HG03469 (cell line): ENCODE measurements around the gene TM9SF2.
A peak's percentile ranks its signal among the peaks of the same experiment; 100 is the strongest.

Experiments
- ATAC-seq: cut with Tn5 transposase; IDR thresholded peaks from one replicate; pipeline ENCODE4 v1.9.1; 2021; ENCODE audit warnings: mild to moderate bottlenecking, moderate library complexity, moderate number of reproducible peaks; ENCODE audit not compliant: unreplicated experiment

TM9SF2 gene

DNA sequence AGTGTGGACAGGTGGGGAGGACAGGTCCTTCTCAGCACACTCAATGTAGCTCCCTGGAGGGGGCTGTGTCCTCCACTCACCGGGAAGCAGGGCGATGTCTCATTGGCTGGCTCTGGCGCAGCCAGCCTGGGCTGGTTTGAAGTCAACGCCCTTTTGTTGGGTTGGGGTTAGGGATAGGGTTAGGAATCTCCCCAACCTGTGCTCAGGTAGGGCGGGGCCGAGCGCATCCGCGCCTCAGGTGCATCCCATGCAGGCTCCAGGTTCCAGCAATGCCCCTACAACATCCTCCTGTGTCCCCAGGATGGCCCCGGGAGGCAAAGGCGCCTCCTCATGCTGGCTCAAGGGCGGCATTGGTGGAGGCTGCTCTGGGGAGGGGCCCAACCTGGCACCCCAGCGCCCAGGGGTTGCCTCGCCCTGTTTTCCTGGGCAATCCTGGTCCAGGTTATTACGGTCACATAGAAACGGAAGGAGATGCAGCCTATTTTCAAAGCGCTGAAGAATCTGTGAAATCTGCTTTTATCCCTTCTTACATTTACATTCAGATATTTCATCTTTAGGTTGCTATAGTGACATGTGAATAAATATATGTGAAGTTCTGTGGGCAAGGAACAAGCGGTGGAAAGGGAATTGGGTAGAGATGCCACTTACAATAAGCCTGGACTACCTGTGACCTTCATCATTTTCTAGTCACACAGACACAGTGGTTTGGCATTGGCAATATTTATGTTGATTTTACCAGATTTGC is 74.3 kb downstream of the TM9SF2 start:
- ATAC-seq, result no peak

DNA sequence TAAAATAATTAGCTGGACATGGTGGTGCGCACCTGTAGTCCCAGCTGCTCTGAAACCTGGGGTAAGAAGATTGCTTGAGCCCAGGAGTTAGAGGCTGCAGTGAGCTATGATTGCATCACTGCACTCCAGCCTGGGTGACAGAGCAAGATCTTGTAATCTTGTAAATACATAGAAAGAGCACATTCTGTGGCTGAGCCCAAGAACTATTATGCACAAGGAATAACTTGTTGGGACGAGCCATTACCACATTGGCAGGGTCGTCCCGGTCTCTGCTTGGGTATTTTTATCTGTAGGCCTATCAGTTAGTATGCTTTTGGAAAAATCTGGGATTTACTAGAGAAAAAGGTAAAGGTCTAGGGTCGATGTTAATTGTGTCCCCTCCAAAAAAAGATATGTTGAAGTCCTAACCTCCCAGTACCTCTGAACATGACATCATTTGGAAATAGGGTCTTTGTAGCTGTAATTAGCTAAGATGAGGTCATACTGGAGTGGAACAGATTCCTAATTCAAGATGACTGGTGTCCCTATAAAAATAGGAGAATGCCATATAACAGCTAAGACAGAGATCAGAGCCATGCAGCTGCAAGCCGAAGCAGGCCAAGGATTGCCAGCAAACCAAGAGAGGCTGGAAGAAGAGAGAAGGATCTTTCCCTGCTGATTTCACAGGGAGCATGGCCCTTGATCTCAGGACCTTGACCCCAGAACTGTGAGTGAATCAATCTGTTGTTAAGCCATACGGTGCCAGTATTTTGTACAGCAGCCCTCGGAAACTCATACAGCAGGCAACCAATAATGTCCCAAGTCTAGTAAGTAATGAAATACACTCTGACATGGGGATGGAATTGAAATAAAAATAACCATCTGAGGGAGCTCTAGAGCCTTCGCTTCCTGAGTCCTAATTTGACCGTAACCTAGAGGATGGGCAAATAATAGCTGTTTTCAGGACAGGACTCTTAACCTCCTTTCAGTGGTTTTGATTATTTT is 77.0 kb downstream of the TM9SF2 start:
- no peak for ATAC-seq

DNA sequence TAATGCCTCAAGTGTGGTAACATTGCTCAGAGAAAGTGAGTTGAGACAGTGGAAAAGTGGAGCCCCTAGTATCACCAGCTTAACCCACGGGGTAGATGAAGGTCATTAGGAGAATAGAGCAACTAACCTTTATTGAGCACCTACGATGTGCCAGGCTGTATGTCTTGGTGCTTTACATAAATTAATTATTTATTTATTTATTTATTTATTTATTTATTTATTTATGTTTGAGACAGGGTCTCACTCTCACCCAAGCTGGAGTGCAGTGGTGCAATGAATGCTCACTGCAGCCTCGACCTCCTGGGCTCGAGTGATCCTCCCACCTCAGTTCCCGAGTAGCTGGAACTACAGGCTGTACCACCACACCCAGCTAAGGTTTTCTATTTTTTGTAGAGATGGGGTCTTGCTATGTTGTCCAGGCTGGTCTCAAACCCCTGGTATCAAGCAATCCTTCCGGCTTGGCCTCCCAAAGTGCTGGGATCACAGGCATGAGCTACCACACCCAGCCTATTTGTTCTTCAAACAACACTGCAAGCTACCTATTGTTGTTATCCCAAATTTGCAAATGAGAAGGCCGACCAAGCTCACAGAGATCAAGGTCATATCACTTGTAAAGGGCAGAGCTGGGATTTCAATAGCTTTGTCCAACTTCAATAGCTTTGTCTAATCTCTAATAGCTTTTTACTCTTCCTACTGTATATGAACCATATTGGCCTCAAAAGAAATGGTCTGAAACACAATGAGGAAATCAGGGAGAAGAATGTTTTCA is 79.4 kb downstream of the TM9SF2 start:
- no peak for ATAC-seq

DNA sequence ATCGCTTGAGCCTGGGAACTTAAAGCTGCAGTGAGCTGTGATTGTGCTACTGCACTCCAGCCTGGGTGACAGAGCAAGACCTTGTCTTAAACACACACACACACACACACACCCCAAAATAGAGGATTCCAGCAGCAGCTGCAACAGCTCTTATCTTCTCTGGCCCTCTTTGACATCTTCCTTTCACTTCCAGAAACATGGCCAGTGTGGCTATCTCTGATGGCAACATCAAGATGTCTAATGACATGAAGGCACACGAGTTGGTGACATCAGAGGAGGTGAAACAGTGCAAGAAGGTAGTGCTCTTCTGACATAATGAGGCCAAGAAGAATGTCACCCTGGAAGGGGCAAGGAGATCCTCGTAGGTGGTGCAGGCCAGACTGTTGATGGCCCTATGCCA is 81.2 kb downstream of the TM9SF2 start:
- no peak for ATAC-seq

DNA sequence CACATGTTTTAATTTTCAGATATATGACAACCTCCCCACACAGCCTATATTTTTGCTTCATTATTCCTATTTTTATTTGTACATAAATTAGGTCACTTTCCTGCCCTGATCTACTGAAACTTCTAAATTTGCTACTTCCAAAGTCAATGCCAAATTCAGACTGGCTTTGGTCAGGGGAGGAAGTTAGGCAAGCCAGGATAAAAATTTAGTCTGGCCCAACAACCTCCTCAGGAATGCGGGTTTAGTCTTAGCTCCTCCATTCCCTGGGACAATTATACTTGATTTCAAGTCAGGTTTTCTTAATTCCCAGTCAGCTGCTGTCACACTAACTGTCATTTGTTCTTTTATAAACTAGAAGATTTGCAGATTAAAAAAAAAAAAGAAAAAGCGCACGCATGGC is 84.3 kb downstream of the TM9SF2 start:
- no peak for ATAC-seq

DNA sequence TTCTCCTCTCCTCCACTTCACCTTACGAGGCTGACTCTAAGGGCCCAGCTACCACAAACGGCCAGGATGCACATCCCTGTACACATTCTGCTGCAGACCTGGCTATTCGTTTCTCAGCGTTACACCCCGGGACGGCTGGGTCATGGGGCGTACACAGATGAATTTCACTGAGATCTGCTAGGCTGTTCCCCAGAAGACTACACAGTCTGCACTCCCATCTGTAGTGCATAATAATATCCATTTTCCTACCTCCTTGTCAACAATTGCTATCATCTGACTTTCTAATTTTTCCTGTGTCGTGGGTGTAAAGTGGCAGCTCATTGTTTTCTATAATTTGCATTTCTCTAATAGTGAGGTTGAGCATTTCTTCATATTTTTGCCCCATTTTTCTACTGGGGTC is 85.7 kb downstream of the TM9SF2 start:
- ATAC-seq, result no peak

DNA sequence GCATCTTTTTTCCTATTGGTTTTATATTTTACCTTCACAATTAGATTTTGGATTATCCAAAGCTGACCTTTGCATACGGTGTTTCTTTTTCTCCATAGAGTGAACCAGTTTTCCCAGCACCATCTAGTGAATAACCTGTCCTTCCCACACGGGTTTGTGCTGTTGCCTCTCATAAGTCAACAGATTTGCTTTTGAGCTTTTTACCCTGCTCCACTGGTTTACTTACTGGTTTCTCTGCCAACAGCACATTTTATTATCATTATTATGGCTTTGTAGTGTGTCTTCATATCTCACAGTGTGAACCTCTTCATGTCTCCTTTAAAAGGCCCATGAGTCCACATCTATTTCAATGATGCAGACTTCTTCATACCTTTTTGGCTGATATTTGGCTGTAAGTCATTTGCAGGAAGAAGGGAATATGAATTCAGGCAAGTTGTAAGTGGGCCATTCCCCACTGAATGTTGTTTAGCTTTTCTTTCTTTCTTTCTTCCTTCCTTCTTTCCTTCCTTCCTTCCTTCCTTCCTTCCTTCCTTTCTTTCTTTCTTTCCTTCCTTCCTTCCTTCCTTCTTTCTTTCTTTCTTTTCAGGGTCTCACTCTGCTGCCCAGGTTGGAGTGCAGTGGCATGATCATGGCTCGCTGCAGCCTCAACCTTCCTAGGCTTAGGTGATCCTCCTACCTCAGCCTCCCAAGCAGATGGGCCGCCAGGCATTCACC is 86.8 kb downstream of the TM9SF2 start:
- ATAC-seq, result no peak

DNA sequence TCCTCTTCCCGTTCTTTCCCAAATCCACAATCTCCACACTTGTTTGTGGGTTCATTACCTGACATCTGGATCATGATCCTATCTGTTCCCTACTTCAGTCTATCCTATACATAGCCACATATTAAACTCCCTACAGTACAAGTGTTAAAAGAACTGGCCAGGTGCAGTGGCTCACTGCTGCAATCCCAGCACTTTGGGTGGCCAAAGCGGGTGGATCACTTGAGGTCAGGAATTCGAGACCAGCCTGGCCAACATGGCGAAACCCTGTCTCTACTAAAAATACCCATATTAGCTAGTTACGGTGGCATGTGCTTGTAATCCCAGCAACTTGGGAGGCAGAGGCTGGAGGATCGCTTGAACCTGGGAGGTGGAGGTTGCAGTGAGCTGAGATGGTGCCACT is 88.3 kb downstream of the TM9SF2 start:
- ATAC-seq, result no peak

DNA sequence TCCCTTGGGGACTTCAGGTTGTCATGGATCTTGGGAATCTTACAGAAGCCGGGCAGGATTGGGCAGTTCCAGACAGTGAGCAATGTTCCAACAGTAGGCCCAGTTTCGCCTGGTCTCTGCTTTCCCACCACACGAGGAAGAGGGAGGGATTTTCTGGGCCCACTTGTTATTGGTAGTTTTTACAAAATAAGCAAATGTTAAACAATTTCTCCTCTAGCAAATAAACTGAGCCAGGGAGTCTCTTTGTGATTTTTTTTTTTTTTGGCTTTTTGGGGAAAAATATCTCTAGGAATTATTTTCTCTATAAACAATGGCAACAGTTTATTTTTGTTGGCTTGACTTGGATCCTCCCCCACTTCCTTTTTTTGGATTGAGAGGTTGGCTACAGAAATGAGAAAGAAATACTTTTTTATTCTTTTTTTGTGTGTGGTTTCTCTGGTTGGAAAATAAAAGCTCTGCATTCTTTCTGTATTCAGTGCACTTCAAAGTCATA is 89.3 kb downstream of the TM9SF2 start:
- no peak for ATAC-seq

DNA sequence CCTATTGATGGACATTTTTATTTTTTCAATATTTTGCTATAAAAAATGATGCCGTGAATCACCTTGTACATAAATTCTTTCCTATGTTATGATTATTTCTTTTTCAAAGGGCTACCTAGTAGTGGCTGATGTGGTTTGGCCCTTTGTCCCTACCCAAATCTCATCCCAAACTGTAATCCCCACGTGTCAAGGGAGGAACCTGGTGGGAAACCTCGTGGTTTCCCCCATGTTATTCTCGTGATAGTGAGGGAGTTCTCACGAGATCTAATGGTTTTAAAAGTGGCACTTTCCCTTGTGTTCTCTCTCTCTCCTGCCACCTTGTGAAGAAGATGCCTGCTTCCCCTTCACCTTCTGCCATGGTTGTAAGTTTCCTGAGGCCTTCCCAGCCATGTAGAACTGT is 94.9 kb downstream of the TM9SF2 start:
- no peak for ATAC-seq

DNA sequence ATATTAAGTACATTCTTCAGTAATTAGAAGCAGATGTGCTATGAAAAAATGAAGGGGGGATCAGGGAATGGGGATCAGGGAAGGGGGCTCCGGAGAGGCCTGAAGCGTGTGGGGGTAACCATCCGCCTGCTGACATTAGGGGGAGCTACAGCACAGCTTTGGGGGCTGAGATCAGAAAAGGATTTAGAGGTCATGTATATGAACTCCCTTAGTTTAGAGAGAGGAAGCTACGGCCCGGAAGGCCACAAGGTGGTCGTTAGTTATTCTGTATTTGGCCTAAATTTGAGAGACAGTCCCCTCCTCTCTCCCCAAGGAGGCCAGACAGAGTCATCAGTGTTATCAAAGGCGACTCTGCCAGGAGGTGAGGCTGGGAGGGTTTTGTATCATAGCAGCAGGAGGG is 99.0 kb downstream of the TM9SF2 start:
- ATAC-seq, result no peak

DNA sequence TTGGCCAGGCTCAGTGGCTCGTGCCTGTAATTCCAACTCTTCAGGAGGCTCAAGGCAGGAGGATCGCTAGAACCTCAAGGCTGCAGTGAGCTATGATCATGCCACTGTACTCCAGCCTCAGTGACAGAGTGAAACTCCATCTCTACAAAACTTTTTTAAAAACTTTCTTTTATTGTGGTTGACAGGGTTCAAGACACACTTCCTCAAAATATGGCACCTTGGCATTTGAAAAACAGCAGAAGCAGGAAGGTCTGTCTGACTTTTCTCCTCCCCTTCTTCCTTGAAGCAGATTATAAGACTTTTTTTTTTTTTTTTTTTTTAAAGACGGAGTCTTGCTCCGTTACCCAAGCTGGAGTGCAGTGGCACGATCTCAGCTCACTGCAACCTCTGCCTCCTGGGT is 100.3 kb downstream of the TM9SF2 start:
- ATAC-seq, result no peak

DNA sequence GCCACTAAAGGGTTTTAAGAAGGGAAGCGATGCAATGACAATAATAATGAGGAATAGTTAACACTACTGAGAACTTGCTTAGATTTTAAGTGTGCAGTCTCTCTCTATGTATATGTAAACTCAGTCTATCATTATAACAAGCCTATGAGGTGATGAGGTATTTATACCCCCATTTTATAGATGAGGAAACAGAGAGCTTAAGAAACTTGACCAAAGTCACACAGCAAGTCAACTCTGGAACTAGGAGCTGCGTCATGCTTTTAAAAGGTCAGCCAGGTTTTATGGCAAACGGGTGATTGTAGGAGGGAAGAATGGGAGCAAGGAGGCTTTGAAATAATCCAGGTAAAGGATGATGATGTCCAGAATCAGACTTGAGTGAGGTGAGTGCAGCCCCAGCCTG is 103.4 kb downstream of the TM9SF2 start:
- ATAC-seq, result no peak

DNA sequence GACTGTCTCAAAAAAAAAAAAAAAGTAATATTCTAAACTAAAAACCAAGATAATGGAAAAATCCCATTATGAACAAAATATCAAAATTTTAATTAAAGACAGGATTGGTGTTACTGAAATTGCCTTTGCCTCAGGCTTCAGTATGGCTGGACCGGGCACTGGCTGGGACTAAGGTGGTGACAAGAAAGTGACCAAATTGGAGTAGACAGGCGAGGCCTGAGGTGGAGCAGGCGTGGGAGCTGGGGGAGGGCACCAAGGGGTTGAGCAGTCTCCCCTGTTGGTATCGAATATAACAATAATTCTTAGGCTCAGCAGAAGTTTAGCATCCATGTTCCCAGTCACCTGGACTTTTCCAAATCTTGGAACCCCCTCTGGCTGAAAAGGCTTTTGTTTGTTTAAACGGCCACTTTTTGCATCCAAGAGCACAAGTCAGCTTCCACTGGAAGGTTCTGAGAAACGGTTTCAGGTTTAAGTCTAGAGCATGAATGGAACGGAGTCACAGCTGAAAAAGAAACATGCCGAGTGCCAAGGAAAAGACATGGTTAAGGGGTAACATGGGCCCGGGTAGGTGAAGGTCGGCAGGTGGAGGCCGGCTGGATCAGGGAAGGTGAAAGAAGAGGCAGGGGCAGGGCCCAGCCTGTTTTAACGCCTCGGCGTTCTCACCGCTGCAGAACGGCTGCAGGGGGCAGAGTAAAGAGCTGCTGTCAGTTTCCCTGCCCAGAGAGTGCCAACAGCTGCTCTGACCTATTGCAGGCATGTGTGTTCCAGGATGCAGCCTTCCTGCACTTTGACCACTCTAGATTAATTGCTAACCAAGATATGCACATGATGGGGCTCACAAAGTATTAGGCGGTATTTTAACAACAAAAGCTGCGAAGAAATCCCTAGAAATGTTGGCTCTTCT is 104.4 kb downstream of the TM9SF2 start:
- ATAC-seq, result peak; percentile 42

DNA sequence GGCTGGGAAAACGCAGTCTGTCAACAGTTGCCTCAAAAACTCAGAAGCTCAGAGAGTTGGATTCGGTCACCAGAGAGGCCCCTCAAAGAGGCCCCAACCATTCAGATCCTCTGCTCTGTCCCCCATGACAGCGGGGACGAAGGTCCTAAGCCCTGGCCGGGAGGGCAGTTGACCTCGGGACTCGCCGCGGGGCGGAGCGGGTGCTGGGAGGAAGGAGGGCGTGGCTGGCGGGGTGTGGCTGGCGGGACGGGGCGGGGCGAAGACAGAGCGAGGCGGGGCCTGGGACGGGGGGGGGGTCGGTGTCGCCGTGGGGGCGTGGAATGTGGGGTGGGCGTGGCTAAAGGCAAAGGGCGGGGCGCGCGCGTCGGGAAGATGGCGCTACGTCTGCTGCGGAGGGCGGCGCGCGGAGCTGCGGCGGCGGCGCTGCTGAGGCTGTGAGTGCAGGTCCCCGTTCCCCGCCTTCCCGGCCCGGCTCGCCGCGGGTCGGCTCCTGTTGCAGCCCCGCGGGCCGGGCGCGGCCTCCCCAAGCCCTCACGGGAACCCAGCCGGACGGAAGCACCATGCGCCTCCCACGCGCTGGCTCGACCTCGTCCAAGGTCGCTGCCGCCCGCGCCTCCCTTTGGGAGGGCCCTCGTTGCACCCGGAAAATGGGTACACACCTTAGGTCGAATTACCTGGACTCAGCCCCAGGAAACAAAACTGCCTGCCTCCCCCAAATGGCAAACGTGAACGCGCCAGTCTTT is 105.2 kb downstream of the TM9SF2 start, which contains the start of gene CLYBL:
TSS of gene CLYBL (plus strand) at position 367 of the 743 bp plus-strand sequence.
- peak; percentile 58 for ATAC-seq

DNA sequence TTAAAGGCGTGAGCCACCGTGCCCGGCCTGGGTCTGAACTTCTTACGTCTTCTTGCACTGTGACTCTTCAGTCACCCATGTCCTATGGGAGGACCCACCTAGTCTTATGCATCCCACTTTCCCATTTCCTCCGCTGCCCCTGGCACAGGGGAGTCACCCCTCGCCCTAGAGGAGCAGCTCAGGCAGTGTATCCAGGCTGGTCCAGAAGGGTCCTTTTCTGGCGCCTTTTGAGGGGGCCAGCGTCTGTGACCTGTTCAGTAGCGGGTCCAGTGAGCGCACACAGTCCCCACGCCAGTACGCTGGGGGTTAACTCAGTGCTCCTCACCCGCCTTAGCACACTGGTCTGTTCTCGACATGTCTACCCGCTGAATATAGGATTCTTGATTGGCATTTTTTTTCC is 107.1 kb downstream of the TM9SF2 start:
- ATAC-seq, result no peak

DNA sequence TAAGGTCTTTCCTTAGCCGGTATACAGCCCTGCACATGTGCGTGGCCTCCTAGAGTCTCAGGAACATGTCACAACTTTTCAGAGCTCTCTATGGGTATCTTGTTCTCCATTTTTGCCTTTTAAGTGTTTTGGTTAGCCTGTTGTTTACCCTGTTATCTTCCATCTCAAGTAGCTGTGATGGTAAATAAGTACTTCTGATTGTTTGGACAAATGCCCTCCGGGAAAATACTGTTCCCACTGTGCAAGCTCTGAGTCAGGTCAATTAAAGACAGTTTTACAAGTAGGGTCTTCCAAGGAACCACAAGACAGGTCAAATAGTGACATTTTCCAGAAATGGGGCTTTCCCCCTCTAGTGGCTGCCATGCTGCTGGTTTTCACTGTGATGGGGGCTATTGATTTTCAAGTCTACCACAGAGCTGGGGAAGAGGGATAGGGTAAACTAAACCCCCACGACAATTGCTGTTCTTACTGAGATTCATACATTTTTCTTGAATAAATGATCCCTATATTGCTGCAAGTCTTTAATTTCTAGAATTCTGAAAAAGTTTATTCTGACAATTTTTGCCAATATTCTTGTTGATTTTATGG is 109.5 kb downstream of the TM9SF2 start:
- ATAC-seq, result no peak
